ENCODE results near the gene TOR1AIP1. TPM values are rescaled to one million over a fixed set of nuclear protein-coding genes. Genes with fewer than 3 reads are reported as not detected.

The TOR1AIP1 gene
- total RNA-seq, 1 experiment from 2014 or later = 59.7 TPM

DNA sequence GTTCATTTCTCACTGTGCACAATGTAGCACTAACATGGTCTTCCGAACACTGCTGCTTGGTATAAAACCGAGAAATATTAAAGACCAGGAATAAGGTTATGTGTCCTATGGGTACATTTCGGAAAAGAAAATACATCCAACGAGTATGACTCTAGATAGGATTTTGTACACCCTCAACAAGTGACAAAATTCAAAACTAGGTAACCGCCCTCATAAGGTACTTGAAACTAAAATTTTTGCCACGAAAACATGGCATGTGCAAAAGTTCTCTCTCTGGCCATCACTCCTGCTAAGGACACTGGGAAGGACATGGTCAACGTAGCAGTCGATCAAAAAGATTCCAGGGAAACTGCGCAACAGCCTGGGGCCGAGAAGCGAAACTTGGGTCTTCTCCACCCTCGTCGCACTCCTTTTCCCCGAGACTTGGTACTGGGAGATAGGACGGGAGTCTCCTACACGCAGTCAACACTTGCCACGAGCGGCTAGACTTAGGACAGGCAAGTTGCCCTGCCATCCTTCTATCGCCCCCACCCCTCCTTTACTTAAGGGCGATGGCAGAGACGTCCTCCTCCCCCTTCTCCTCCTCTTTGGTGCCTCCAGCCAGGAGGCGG lies 338 bp upstream of the TOR1AIP1 start:
- DNase-seq (ENCODE audit: low read depth) = peak; percentile 91

DNA sequence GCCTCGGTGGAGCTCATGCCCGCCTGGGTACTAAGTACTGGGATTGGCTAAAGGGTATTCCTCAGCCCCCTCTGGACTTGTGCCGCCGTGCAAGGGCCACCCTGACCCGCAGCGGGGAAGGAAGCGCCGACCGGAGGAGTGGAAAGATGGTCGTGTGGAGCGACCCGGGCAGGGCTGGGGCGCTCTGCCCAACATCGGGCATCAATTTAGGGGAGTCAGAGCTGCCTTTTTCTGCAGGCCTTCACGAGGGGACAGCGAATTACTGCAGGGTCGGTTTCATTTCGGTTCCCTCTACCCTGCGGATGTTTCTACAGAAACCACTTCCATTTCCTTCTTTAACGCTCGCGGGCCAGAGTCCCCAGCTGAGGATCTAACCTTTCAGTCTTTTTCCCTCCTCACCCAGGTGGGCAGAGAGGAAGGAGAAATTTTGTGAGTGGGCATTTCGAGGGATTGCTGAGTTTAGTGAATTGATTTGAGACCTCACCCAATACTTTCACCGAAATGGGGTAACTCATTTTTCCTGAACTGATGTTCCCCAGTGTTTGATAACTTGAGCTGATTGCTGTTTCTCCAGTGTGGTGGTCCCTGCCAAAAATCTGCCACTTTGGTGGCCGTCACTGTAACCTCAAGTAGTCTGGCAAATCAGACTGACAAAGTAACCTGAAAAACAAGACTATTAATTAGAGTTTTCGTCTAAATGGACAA lies 1.1 kb downstream of the TOR1AIP1 start:
- DNase-seq (ENCODE audit: low read depth) = no peak

DNA sequence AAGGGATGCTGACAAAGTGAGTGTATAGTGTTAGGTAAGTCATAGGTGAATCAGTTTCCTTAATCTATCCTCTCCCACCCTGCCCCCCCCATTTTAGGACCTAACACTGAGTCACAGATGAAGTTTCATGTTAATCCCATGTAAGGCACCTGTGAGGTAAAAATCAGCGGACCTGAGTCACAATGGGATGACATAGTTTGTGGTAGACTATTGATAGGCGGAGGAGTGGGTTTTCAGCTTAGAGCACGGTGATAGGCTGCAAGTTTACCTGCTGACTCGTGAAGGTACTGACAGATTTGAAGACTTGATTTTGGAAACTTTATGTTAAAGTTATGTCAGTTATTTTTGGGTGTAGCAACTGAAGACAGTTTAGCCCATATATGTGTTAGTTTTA lies 1.7 kb downstream of the TOR1AIP1 start:
- DNase-seq (ENCODE audit: low read depth) = no peak

DNA sequence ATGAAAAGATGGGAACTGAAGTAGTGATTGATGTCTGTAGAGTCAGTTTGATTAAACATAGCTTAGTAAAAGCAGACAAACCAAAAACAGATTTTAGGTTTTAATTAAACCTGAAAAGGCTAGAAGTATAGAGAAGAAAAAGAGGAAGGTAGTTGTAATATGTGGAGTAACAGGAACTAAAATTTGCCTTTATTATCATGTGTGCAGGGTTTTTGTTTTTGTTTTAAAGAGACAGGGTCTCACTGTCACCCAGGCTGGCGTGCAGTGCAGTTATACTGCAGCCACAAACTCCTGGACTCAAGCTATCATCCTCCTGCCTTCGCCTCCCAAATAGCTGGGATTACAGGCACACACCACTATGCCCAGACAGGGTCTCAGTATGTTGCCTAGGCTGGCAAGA lies 6.0 kb downstream of the TOR1AIP1 start:
- no peak for DNase-seq (ENCODE audit: low read depth)

DNA sequence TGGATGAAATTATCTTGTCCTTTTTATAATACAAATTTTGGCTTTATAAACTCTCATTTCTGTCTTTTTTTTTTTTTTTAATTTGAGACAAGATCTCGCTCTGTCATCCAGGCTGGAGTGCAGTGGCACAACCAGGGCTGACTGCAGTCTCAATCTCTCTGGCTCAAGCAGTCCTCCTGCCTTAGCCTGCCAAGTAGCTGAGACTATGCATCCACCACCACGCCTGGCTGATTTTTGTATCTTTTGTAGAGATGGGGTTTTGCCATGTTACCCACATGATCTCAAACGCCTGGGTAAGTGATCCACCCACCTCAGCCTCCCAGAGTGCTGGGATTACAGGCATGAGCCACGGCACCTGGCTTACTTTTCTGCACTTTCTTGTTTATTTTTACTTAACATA lies 7.5 kb downstream of the TOR1AIP1 start:
- DNase-seq (ENCODE audit: low read depth) = no peak

DNA sequence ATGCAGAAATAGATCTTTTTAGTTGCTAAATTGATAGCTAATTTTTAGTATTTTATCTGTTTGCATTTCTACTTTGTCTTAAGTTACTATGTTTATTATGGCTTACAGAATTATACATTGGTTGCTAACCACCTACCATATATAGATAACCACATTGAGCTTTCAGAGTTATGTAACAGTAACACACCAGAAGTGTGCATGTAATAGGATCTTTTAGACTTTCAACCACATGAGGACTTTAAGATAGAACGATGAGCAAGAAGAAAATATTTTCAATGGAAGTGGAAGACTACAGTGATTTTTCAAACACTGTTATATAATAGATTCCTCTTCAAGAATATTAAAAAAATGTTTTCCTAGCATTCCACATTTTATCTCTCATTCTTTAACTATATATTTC lies 28.8 kb downstream of the TOR1AIP1 start:
- DNase-seq (ENCODE audit: low read depth) = no peak

DNA sequence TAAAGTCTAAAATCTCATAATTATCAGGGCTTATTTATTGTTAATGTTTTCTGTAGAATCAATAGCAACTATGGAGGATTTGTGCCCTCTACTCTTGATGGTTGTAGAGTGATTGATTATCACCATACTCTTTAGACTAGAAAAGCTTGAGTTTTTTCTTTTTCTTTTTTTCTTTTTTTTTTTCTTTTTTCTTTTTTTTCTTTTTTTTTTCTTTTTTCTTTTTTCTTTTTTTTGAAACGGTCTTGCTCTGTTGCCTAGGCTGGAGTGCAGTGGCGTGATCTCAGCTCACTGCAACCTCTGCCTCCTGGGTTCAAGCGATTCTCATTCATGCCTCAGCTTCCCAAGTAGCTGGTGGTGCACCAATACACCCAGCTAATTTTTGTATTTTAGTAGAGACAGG lies 29.7 kb downstream of the TOR1AIP1 start:
- DNase-seq (ENCODE audit: low read depth) = no peak

DNA sequence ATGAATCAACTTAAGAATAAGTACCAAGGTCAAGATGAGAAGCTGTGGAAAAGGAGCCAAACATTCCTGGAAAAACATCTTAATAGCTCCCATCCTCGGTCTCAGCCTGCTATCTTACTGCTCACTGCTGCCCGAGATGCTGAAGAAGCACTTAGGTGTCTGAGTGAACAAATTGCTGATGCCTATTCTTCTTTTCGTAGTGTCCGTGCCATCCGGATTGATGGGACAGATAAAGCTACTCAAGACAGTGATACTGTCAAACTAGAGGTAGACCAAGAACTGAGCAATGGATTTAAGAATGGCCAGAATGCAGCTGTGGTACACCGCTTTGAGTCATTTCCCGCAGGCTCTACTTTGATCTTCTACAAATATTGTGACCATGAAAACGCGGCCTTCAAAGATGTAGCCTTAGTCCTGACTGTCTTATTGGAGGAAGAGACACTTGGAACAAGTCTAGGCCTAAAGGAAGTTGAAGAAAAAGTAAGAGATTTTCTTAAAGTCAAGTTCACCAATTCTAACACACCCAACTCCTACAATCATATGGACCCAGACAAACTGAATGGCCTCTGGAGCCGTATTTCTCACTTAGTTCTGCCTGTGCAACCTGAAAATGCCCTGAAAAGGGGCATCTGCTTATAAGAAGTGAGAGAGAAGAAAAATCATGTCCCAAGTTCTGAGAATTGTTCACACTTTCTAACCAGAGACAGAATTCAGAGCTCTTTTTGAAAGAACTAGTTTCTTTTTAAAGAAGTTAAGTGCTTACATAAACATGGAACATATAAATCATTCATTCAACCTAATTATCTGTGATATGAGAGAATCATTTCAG lies 35.7 kb downstream of the TOR1AIP1 start:
- peak; percentile 96 for DNase-seq (ENCODE audit: low read depth)

DNA sequence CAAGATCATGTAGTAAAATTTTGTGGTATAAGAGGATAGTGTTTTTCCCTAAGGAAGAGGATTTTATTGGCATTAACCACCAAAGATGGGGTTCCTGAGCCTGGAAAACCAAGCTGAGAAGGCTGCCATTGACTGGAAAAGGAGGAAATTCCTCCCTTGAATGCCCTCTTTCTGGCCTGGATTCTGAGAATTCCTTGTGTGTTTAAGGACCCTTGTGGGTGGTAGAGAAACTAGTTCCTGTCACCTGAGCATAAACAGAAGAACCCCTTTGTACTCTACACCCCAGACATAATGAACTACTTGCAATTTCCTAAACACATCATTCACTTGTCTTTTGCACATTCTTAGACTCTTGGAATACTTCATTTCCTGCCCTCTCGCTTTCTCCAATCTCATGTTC lies 39.4 kb downstream of the TOR1AIP1 start:
- peak; percentile 40 for DNase-seq (ENCODE audit: low read depth)

DNA sequence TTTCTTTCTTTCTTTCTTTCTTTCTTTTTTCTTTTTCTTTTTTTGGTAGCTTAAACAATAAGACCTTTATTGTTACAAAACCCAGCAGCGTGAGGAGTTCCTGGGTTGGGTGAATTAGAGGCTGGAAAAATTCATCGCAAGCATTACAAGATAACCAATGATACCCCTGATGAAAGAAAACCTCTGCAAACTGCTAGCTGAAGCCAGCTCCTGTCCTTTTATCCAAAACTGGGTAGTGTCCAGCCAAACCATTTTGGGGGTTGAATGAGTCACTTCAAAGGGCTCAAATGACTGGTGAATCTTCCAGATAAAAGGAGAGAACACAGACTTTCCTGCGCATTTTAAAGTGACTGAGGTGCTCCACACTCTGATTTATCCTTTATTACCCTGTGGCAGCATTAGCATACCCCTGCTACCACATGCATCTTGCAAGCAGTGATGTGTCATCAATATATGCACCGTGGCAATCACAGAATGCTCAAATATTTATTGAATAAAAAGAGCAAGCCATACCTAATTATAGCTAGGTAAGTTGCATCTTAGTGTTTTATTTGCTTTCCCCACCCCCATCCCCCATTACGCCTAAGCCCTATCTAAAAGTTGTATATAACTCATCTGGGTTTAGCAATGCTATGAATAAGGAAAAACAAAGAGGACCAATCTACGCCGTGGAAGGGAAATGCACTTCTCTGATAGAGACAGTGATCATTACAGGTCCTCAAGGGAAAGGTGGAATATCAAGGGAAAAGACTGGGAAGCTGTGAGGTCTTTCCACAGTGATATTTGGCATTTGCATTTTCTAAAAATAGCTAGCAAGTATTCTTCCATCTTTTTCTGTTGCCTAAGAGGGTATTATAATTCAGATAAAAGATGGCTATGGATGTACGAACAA lies 40.1 kb downstream of the TOR1AIP1 start:
- DNase-seq (ENCODE audit: low read depth) = peak; percentile 70

DNA sequence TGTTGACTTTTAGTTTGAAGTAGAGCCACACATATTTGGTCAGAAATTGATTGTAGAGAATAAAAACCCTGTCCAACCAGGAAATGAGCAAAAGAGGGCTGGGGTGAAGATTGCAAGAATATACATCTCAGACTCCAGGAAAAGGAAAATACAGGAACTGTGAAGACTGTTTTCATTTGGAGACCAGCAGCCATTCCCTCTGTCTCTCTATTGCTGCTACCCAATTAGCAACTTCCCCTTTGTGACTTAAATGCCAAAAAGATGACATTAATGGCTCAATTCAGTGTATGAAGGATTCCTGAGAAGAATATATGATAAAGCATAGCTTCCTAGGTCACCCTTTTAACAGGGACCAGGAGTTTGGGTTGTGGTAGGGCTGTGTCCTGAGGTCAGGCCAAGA lies 40.9 kb downstream of the TOR1AIP1 start:
- no peak for DNase-seq (ENCODE audit: low read depth)

DNA sequence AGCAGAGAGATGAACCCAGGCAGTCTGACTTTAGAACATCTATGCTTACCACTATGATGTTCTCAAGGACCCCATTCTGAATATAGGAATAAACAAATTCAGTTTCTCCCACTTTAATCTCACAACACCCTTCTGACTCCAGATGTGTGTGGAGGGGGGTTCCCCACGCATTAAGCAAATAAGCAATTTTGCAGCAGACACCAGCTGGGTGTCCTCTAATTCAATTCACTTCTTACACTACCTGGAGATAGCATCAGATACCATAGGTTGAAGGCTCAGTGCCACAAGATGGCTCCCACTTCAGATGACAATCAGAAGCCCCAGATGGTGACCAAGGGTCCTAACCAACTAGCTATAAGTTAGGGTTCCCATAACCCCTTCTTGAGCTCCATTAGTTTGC lies 42.2 kb downstream of the TOR1AIP1 start:
- no peak for DNase-seq (ENCODE audit: low read depth)

DNA sequence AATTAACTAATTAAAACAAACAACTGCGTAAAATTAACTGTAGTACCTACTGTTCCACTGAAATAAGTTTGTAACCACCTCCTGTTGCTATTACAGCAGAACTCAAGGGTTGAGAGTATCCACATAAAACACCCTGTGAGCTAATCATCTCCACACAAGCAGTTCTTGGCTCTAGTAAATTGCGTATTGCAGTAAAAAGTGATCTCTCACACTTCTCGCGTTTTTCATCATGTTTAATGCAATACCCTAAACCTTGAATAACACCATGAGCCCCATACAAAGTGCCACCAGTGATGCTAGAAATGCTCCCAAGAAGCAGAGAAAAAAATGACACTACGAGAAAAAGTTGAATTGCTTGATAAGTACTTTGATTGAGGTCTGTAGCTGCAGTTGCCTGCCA lies 43.2 kb downstream of the TOR1AIP1 start:
- DNase-seq (ENCODE audit: low read depth) = no peak

DNA sequence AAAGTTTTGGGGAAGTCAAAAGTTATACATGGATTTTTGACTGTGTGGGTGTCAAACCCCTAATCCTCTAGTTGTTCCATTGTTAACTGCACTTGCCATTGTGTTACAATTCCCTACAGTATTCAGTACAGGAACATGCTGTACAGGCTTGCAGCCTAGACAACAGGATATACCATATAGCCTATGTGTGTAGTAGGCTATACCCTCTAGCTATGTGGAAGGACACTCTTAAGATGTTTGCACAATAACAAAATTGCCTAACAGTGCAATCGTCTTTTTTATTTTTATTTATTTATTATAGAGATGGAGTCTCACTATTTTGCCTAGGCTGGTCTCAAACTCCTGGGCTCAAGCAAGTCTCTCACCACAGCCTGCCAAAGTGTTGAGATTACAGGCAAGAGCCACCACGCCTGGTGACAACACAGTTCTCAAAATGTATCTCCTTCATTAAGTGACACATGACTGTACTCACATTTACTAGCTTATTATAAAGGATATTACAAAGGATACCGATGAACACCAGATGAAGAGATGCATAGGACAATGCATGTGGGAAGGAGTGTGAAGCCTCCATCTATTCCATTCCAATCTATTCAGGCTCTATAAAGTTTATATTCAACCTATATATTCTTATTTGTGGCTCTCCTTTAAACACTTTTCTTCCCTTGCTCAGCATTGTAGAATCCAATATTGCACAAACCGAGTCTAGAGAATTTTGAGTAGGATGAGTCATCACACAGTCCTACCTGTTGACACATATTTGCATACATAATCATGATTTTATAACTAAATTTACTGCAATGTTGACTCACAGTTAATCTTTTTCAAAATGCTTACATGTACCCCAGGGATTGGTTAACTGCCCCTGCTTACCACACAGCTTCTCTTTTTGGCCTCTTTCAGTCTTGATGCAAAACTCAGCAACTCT lies 44.1 kb downstream of the TOR1AIP1 start:
- peak; percentile 10 for DNase-seq (ENCODE audit: low read depth)

DNA sequence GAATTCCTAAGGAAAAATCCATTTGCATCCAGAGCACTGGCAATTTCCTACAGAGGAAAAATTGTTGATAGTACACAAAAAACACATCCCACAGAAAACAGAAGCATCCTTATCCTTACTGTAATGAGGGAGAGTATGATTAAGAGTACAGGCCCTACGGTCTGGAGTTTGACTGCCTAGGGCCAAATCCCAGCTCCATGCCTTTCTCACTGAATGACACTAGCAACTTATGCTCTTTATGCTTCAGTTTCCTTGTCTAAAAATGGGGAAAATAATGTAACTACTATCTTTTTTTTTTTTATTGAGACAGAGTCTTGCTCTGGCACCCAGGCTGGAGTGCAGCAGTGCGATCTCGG lies 44.7 kb downstream of the TOR1AIP1 start:
- peak; percentile 20 for DNase-seq (ENCODE audit: low read depth)

DNA sequence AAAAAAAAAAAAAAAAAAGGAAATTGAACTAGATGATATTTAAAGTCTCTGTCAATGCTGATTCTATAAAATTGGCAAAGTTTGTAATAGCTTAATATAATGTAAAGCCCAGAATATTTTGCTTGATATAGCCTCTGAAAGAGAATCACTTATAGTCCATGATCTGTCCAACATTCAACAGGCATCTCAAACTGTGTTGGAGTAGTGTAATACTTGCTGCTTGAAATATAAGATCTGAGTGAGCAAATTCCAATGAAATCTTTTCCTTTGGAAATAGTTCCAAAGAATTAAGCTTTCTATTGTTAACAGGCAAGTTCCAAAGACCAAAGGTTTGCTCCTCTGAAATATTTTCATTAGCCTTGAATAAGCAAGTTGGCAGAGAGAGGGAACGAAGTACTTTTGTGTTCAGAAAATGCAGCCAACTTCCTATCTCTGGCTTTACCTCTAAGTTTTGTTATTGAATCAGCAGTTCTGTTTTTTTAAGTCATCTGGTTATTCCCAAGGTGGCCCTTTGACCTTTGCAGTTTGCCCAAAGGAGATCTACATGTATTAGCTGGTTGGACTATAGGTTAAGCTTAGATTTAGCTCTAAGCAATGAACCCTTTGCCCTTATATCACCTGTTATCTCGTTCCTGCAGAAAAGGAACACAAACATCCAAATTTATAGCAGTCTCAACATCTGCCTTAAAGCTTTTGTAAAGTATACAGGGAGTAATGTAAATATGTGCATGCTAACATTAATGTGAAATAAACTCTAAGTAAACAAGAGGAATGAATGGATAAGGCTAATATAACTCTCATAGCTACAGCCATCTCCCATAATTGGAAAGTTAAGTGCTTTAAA lies 48.1 kb downstream of the TOR1AIP1 start:
- DNase-seq (ENCODE audit: low read depth) = no peak

DNA sequence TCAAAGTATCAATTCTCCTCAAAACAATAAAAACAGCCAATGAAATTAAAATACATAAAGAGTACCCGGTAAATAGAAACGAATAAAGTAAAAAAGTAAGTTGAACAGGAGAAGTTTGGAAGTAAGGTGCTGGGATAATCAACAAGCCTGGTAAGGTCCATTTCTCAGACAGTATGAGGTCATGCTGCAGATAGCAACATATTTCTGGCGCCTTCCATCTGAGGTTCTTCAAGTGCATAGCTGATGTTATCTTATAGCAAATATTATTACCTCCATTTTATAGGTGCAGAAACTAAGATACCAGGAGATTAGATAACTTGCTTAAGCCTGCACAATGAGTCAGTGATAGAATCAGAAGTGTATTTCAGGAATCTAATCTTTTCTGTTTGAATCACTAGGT lies 48.8 kb downstream of the TOR1AIP1 start:
- DNase-seq (ENCODE audit: low read depth) = no peak

DNA sequence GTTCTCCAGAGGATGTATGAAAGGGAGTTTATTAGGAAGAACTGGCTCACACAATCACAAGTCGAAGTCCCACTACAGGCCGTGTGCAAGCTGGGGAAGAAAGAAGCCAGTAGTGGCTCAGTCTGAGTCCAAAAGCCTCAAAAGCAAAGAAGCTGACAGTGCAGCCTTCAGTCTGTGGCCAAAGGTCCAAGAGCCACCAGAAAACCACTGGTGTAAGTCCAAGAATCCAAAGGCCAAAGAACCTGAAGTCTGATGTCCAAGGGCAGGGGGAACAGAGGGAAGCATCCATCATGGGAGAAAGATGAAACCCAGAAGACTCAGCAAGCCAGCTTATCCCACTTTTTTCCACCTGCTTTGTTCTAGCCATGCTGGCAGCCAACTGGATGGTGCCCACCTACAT lies 51.1 kb downstream of the TOR1AIP1 start:
- DNase-seq (ENCODE audit: low read depth) = no peak

DNA sequence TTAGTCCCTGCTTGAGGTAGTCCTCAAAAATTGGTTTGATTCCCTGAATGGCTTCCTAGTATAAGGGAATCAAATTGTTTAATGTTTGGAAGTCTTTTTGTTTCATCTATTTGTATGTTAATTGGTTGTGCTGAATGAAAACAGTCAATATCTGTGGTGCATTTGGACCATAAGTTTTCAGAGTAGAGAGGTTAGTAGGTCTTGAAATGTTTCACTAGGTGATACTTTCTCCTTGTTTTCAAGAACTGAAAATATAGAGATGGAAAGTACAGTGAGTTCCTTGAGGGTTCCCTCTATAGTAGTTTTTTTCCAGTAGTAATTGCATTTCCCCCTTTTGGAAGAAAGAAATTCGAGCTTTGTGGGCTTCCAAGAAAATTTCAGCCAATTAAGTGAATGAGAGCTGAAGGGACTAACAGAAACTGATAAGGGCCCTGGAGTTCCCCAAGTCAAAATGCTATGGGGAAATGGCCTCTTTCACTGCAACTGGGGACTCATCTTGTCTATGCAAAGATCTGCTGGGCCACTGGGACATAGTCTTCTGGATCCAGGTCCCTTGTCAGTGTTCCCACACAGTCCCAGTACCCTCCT lies 53.9 kb downstream of the TOR1AIP1 start:
- no peak for DNase-seq (ENCODE audit: low read depth)

Measured in RPMI7951 (cell line).